ENCODE measurements around the gene NEK1. TPM values are rescaled to one million over a fixed set of nuclear protein-coding genes. Genes with fewer than 3 reads are reported as not detected.
"Not testable (repeated sequence)": the region's sequence is repeated elsewhere in the genome, so short reads cannot be mapped to it uniquely, and the experiment has no call there.

NEK1 gene
- total RNA-seq, 1 donor from 2014 or later: 13.5 TPM

DNA sequence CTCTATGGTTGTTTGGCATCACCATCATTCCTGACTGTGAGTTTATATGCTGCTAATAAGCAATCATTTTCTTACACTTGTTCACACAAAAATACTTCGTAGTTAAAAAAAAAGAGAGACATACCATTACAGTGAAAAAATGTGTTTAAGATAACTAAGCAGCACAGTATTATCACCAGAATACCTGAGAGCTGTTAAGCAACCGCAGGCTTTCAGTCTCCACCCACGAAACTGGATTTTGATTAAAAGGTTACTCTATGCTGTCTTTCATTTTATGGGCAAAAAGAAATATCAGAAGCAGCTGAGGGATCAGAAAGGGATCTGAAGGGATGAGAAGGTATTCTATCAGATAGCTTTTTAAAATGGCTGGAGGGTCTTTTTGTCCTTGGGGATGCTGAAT is 148.3 kb downstream of the NEK1 start:
- intact Hi-C loops (cut with DNase I): no loop called here
- no peak for DNase-seq
- ATAC-seq (ENCODE audit: poor library complexity): no peak

DNA sequence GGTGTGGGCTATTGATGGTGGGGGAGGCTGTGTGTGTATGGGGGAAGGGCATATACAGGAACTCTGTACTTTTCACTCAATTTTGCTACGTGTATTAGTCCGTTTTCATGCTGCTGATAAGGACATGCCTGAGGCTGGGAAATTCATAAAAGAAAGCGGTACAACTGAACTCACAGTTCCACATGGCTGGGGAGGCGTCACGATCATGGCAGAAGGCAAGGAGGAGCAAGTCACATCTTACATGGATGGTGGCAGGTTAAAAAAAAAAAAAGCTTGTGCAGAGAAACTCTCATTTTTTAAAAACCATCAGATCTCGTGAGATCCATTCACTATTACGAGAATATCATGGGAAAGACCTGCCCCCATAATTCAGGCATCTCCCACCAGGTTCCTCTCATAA is 152.3 kb downstream of the NEK1 start:
- intact Hi-C loops (cut with DNase I): no loop called here

DNA sequence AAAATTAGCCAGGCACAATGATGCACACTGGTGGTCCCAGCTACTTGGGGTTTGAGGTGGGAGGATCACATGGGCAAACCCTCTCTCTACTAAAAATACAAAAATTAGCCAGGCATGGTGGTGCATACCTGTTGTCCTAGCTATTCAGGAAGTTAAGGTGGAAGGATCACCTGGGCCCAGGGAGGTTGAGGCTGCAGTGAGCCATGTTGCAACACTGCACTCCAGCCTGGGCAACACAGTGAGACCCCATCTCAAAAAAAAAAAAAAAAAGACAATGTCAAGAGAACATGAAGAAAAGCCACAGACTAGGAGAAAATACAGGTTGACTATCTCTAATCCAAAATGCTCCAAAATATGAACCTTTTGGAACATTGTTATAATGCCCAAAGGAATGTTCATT is 153.8 kb downstream of the NEK1 start:
- DNase-seq (no peak), ATAC-seq (ENCODE audit: poor library complexity) (no peak)
- intact Hi-C loops (cut with DNase I): no loop called here

More for the DNA sequence above, 152.3 kb downstream of the NEK1 start:
- no peak for DNase-seq
- no peak for ATAC-seq (ENCODE audit: poor library complexity)

DNA sequence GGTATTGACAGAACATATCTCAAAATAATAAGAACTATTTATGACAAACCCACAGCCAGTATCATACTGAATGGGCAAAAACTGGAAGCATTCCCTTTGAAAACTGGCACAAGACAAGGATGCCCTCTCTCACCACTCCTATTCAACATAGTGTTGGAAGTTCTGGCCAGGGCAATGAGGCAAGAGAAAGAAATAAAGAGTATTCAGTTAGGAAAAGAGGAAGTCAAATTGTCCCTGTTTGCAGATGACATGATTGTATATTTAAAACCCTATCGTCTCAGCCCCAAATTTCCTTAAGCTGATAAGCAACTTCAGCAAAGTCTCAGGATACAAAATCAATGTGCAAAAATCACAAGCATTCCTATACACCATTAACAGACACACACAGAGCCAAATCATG is 159.7 kb downstream of the NEK1 start:
- intact Hi-C loops (cut with DNase I); DNase-seq; ATAC-seq (ENCODE audit: poor library complexity): not testable (repeated sequence)

DNA sequence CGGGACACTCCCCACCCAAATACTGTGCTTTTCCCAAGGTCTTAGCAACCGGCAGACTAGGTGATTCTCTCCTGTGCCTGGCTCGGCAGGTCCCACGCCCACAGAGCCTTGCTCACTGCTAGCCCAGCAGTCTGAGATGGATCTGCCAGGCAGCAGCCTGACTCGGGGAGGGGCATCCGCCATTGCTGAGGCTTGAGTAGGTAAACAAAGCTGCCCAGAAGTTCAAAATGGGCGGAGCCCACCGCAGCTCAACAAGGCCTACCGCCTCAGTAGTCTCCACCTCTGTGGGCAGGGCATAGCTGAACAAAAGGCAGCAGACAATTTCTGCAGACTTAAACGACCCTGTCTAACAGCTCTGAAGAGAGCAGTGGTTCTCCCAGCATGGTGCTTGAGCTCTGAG is 163.4 kb downstream of the NEK1 start:
- intact Hi-C loops (cut with DNase I); DNase-seq; ATAC-seq (ENCODE audit: poor library complexity): not testable (repeated sequence)

DNA sequence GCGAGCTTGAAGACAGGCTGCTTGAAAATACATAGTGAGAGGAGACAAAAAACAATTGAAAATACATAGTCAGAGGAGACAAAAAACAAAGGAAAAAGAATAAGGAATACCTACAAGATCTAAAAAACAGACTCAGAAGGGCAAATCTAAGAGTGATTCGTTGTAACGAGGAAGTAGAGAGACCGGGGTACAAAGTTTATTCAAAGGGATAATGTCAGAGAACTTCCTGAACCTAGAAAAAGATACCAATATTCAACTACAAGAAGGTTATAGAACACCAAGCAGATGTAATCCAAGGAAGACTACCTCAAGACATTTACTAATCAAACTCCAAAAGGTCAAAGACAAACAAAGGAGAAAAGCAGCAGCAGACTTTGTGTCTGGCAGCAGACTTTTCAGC is 165.6 kb downstream of the NEK1 start:
- DNase-seq: no peak
- no peak for ATAC-seq (ENCODE audit: poor library complexity)
- intact Hi-C loops (cut with DNase I): no loop called here

DNA sequence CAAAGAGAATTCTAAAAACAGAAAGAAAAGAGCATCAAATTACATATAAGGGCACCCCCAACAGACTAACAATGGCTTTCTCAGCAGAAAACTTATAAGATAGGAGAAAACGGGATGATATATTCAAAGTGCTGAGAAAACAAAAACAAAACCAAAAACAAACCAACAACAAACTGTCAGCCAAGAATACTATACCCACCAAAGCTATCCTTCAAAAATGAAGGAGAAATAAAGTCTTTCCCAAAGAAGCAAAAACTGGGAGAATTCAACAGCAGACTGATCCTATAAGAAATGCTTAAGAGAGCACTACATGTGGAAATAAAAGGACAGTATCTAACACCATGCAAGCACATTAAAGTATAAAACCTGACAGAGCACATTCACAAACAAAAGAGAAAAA is 168.6 kb downstream of the NEK1 start:
- DNase-seq: no peak
- intact Hi-C loops (cut with DNase I): no loop called here
- no peak for ATAC-seq (ENCODE audit: poor library complexity)

DNA sequence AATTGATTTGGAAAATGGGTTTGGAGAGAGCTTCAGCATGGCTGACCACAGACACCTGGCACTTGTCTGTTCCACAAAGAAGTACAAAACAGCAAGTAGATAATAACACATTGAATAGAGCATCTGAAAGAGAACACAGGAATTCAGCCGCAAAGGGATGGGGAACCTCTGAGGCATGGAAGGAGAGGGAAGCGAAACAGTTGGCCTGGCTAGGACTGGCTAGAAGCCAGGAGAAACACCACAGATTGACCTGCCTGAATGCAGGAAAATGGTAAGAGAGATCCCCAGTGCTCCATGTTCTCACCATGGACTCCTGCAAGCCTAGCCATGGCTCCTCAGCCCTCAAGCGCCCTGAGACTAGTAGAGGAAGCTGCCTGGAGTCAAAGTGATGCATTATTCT is 171.9 kb downstream of the NEK1 start:
- intact Hi-C loops (cut with DNase I): no loop called here
- ATAC-seq (ENCODE audit: poor library complexity) (peak; percentile 48), DNase-seq (no peak)

DNA sequence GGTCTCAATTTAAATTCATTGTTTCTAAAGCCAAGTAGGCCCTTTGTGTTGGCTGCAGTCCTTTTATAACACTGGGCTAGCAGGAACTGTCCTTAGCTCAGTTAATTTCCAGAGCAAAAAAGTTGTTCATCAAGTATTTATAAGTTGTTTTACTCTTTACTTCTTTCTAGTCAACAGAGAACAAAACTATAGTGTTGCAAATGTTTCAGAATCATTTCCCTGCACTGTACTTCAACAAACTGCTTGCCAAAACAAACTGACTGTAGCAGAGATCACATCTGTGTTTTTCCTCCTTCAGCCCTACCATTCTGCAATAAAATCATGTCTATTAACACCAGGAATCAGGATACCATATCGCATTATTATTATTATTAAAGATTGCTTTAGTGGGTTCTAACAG is 173.1 kb downstream of the NEK1 start:
- ATAC-seq (ENCODE audit: poor library complexity) (peak; percentile 53), DNase-seq (no peak)
- intact Hi-C loops (cut with DNase I): no loop called here

DNA sequence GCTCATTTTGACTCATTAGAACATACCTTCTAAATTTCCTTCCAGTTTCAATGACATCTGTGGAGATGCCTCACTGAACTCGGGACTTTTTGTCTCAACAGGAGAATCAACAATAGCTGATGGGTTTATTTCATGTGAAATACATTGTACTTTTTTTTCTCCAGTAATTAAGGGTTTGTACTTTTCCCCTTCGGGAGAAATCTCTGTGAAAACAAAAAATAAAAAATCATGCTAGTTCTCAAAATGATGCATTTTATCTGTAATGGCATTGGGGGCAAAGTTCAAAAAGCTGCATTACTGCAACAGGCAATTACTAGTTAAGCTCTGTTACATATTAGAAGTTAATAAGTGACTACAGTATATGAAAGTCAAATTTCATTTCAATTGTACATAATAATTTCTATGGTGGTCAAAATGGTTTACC is 174.3 kb downstream of the NEK1 start:
- intact Hi-C loops (cut with DNase I): no loop called here
- ATAC-seq (ENCODE audit: poor library complexity) (no peak), DNase-seq (no peak)

DNA sequence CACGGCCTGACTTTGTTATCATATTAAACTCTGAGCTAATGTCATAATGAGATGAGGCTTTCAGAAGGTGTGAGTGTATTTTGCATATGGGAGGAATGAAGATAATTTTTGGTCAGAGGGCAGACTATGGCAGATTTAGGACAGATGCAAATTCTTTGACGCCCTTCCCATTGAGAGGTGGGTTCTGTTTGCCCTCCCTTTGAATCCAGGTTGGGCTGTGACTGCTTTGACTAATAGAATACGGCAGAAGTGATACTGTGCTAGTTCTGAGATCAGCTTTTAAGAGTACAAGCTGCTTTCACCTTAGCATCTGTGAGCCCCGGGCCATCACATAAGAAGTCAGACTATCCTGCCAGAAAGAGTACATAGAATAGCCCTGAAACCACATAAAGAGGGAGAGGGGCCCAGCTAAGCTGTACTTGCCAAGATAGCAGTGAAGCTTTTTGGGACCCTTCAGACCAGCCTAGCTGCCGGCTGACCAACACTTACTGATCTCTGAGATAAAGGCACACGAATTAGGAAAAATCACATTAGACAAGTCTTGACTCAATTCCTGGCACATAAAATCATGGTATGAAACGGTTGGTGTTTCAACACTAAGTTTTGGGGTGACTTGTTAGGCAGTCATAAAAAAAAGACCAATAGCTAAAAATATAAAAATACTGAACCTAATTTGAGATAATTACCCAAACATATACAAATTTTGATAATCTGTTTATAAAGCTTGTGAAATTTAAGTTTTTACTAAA is 174.9 kb downstream of the NEK1 start:
- intact Hi-C loops (cut with DNase I): no loop called here
- ATAC-seq (ENCODE audit: poor library complexity): no peak
- no peak for DNase-seq

DNA sequence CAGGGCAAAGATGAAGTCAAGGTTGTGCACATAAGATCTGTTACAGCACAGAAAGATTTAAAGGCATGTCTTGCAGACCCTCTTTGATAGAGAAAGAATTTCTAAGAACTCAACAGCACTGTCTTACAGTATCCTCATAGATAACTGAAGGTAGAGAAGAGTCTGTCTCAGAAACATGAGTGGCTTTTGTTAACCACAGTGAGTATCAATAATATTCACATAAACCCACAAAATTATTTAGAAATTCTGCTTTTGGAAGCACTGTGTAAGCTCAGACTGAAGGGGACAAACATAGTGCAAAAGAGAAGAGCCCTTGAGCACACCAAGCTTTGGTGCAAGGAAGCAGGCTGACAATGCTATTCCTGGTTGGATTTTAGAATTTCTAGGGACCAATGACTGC is 175.6 kb downstream of the NEK1 start:
- DNase-seq (no peak), ATAC-seq (ENCODE audit: poor library complexity) (no peak)
- intact Hi-C loops (cut with DNase I): no loop called here

DNA sequence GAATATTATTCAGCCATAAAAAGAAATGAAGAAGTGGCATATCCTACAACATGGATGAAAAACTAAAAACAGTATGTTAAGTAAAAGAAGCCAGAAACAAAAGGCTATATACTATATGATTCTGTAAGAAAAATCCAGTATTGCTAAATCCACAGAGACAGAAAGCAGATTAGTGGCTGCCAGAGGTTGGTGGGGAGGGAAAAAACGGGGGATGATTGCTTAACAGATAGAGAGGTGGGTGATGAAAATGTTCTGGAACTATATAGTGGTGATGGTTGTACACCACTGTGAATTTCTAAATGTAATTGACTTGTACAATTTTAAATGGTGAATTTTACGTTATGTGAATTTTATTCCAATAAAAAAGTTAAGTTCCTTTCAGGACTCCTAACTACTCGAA is 184.0 kb downstream of the NEK1 start:
- DNase-seq (no peak), ATAC-seq (ENCODE audit: poor library complexity) (no peak)
- intact Hi-C loops (cut with DNase I): no loop called here

DNA sequence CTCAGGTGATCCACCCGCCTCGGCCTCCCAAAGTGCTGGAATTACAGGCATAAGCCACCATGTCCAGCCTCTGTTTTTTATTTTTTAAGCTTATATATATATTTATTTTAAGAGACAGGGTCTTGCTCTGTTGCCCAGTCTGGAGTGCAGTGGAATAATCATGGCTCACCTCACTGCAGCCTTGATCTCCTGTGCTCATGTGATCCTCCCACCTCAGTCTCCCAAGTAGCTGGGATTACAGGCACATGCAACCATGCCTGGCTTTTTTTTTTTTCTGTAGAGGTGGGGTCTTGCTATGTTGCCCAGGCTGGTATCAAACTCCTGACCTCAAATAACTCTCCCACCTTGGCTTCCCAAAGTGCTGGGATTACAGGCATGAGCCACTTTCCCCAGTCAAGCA is 184.7 kb downstream of the NEK1 start:
- DNase-seq; intact Hi-C loops (cut with DNase I); ATAC-seq (ENCODE audit: poor library complexity): not testable (repeated sequence)

DNA sequence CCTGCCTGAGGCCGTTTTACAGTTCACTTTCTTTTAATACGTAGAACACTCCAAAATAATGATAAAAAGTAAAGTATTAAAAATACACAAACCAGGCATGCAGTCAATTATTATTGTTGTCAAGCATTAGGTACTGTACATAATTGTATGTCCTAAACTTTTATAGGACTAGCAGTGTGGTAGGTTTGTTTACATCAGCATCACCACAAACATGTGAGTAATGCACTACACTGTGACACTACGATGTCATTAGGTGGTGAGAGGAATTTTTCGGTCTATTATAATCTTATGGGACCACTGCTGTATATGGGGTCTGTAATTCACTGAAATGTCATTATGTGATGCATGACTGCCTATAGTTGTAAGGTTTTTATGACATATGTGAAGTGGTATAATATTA is 192.1 kb downstream of the NEK1 start:
- intact Hi-C loops (cut with DNase I): no loop called here

DNA sequence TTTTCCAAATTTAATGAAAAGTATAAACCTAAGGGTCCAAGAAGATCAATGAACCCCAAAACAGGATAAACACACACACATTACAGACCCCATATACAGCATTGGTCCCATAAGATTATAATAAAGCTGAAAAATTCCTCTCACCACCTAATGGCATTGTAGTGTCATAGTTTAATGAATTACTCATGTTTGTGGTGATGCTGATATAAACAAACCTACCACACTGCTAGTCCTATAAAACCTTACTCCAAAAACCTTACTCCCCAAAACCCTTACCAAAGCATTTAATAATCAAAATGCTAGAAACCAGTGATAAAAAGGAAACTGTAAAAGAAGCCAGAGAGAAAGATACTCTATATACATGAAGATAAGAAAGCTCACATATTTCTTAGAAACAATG is 193.5 kb downstream of the NEK1 start:
- DNase-seq (no peak), ATAC-seq (ENCODE audit: poor library complexity) (no peak)
- intact Hi-C loops (cut with DNase I): no loop called here

More for the DNA sequence above, 192.1 kb downstream of the NEK1 start:
- ATAC-seq (ENCODE audit: poor library complexity) (no peak), DNase-seq (no peak)

DNA sequence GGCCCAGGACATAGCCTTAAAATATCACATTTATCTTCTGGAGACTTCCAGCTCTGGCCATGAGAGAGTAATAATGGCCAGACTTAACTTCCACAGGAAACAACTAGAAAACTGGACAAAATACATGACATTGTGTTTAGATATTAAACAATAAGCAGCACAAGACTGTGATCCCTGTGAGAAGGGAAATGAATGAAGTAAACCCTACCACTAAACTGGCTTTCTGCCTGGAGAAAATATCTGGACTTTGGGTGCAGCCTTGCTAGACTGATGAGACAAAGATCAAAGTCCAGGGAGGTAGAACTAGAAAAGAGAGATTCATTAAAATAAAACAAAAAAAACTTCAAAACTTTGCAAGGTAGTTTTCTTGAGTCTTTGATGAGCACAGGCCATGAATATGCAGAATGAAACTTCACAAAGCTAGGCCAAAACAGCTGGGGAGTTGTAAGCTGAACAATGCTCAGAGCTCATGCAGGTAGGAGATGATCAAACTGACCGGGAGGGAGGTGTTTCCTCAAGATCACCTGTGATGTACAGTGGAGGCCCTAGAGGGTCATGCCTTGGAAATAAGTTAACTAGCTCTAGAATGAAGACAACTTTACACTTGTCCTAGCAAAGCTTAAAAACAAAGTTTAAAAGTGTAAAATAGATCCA is 194.6 kb downstream of the NEK1 start:
- intact Hi-C loops (cut with DNase I): no loop called here
- no peak for ATAC-seq (ENCODE audit: poor library complexity)
- DNase-seq: no peak

DNA sequence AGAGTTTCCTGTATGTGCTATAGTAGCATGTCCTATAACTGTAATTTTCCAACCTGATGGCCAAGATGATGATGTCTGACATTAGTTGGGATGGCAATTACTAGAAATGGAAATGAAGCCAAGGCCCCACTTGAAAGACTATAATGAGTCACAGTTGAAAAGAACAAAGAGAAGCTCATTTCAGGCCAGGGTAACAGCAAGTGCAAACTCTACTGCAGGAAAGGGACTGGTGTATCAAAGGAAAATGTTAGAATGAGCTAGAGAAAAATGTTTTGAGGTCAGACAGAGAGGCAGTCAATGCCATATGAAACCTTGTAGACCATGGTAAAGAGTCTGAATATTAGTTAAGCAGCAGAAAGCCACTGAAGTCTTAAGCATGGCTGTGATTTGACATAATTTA is 195.4 kb downstream of the NEK1 start:
- intact Hi-C loops (cut with DNase I): no loop called here
- no peak for ATAC-seq (ENCODE audit: poor library complexity)
- no peak for DNase-seq

DNA sequence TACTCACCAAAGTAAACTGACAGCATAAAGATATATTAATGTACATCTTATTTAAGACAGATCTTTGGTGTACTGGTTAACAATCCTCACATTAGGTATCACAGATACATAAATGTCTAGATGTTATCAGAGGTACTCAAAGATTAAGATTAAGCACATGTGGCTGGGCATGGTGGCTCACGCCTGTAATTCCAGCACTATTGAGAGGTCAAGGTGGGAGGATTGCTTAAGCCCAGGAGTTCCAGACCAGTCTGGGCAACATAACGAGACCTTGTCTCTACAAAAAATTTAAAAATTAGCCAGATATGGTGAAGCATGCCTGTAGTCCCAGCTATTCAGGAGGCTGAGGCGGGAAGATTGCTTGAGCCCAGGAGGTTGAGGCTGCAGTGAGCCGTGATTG is 195.9 kb downstream of the NEK1 start:
- ATAC-seq (ENCODE audit: poor library complexity): no peak
- intact Hi-C loops (cut with DNase I): no loop called here
- DNase-seq: no peak

DNA sequence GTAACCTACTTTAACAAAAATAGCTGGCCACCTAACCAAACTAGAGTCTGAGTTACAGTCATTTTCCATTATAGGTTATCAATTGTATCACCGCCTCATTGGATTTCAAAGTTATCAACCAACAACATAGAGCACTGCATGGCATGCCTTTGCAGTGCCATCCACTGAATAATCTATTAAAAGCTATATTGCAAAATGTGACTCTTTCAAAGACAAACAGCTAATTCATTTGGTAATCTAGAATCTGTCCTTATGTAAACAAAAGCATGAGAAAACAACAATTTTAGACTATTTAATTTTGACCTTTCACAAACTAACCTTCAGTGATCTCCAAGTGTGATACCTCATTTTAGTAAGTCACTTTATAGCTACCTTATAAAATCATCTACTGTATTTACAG is 197.5 kb downstream of the NEK1 start:
- ATAC-seq (ENCODE audit: poor library complexity): no peak
- intact Hi-C loops (cut with DNase I): no loop called here
- no peak for DNase-seq

DNA sequence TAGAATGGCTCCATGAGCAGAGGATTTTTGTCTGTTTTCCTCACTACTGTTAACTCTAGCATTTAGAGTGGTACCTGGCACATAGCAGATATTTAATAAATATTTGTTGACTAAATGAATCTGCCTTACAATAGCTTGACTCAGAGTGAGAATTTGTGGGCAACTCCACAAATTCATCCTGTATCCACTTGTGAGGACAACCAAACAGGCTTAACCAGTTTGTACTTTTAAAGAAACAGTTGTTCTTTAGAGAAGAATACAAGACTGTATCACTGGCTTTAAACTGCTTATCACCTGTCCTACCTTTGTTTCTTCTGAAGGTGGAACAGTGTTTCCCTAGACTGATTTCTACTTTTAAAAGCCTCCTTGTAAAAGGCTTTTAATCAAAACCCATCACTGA is 200.3 kb downstream of the NEK1 start:
- intact Hi-C loops (cut with DNase I): no loop called here
- DNase-seq: no peak
- ATAC-seq (ENCODE audit: poor library complexity): no peak
